Breast epithelium (tissue), 4 donors: ENCODE measurements around the gene ARMH4. TPM values are rescaled to one million over a fixed set of nuclear protein-coding genes. Genes with fewer than 3 reads are reported as not detected.

Source experiments
- DNase-seq, 2 donors: peaks; one replicate each; pipeline ENCODE4 v3.0.0-alpha.2; 2019; ENCODE audit warnings: low spot score in 2 of 2
- H3K27ac ChIP-seq, 2 donors: fragments of 200-600 bp; sonication (generic) in 1 of 2; one replicate each; pipeline ENCODE4 v1.5.1; 2016 to 2019; ENCODE audit warnings: mild to moderate bottlenecking in 1 of 2
- H3K27me3 ChIP-seq, 2 donors: fragments of 200-600 bp; sonication (generic) in 1 of 2; one replicate each; pipeline versions ENCODE4 v1.5.1 to v1.6.0; 2017 to 2019; ENCODE audit warnings: control low read depth in 1 of 2, mild to moderate bottlenecking in 1 of 2
- H3K36me3 ChIP-seq: fragments of 200-600 bp; one replicate; pipeline ENCODE4 v1.5.1; 2019
- H3K4me1 ChIP-seq, 2 donors: fragments of 200-600 bp; sonication (generic); one replicate each; pipeline ENCODE4 v1.5.1; 2016 to 2019; ENCODE audit warnings: control low read depth in 1 of 2
- H3K4me3 ChIP-seq, 3 donors: fragments of 200-600 bp; sonication (generic); 1 replicate in 2 of 3; 2 replicates in 1 of 3; pipeline ENCODE4 v1.5.1; 2016 to 2019; ENCODE audit warnings: mild to moderate bottlenecking in 3 of 3, moderate library complexity in 2 of 3
- H3K9me3 ChIP-seq, 2 donors: fragments of 200-600 bp; sonication (generic) in 1 of 2; one replicate each; pipeline ENCODE4 v1.5.1; 2016 to 2019; ENCODE audit warnings: control low read depth in 1 of 2
- POLR2A ChIP-seq: fragments of 450-650 bp; IDR thresholded peaks from one replicate; pipeline ENCODE4 v1.6.1; 2016; ENCODE audit warnings: antibody characterized with exemption, mild to moderate bottlenecking, moderate library complexity
- POLR2AphosphoS5 ChIP-seq, 3 donors: sonication (generic); formaldehyde crosslinking; IDR thresholded peaks; one replicate each; pipeline ENCODE4 v1.6.1; 2017; ENCODE audit warnings: antibody characterized with exemption in 3 of 3
- intact Hi-C: fragments of 100-400 bp; cut with DNase I; formaldehyde crosslinking; loops from one replicate; pipeline ENCODE4 v1.15.1; 2023; ENCODE audit warnings: low total_unique reads
- total RNA-seq, 3 donors: library from RNA; depleted of rRNA; stranded (reverse); fragments of >200 nt; gene quantifications; one replicate each; pipeline ENCODE4 v1.1.0, GENCODE V29; 2016
- TF ChIP-seq, protein P1 (sequence below), 3 donors: fragments of 450-650 bp; IDR thresholded peaks; one replicate each; pipeline ENCODE4 v1.5.1; 2016 to 2017; ENCODE audit warnings: antibody characterized with exemption in 3 of 3, mild to moderate bottlenecking in 3 of 3, moderate library complexity in 3 of 3

Gene ARMH4
- total RNA-seq, 3 donors from 2014 or later = 3.9 to 6.4 (median 5.4) TPM

DNA sequence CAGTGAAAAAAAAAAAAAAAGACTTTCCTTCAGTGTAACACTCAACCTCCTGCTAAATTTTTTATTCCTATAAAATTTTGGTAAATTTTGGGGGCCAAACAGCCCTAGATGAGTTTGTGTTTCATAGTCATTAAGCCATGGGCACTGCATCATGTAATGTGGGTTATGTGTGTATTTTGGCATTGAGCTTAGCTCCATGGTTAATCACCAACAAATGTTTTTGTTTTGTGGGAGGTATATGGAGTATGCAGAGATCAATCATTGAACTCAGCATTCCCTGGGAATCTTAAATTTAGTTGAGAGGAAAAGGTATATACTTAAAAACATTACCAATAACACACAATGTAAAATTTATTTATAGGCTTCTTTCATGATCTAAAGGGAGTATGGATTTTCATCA lies 8.5 kb upstream of the ARMH4 start:
- DNase-seq = no peak
- Histone ChIP-seq H3K27ac (no peak overlapping the region), H3K4me1 (no peaks in the 10 kb centered on the region), H3K36me3 (no peaks in the 10 kb centered on the region), H3K4me3 (no peak overlapping the region), H3K27me3 (no peaks in the 10 kb centered on the region), H3K9me3 (no peaks in the 10 kb centered on the region)
- intact Hi-C loops = no loop called here
- no peak for TF ChIP-seq POLR2AphosphoS5 (IDR thresholded peaks at IDR 0.05)
- TF ChIP-seq POLR2A = no peak
- TF ChIP-seq, protein P1, sequence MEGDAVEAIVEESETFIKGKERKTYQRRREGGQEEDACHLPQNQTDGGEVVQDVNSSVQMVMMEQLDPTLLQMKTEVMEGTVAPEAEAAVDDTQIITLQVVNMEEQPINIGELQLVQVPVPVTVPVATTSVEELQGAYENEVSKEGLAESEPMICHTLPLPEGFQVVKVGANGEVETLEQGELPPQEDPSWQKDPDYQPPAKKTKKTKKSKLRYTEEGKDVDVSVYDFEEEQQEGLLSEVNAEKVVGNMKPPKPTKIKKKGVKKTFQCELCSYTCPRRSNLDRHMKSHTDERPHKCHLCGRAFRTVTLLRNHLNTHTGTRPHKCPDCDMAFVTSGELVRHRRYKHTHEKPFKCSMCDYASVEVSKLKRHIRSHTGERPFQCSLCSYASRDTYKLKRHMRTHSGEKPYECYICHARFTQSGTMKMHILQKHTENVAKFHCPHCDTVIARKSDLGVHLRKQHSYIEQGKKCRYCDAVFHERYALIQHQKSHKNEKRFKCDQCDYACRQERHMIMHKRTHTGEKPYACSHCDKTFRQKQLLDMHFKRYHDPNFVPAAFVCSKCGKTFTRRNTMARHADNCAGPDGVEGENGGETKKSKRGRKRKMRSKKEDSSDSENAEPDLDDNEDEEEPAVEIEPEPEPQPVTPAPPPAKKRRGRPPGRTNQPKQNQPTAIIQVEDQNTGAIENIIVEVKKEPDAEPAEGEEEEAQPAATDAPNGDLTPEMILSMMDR (IDR thresholded peaks at IDR 0.05) = no peak

DNA sequence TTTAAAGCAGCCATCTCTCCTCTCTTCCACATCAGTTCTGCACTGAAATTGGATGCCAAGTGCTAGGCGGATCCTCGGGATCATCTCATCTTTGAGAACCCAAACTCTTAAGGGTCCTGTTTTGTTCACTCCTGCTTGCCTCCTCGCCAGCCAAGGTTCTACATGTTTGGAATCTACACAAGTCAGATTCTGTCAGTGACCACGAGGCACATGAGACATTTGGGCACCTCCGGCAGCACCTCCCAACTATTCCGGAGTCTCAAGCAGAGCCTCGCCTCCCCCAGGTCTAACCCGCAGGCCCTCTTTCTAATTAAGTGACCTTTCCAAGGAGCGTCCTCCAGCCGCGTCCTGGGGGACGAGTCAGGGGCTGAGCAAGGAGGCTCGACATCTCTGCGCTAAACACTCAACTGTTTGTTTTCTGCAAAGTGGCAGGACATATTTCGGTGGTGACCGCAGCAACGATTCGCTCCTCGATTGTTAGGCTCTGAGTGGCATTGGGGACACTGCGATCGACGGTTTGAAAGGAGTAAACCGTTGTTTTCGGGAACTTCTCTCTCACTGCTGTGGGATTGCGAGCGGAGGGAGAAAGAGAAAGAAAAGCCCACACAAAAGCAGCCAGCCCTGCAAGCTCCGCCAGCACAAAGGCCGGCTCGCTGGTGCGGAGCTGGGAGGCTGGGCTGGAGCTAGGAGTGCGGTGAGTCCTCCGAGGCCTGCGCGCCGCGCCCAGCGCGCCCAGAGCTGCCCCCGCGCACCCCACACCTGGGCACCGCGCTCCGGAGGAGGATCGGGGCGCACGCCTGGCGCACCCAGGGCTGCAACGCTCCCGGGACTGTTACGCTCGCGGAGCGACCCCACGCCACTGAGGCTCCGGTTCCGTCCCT lies 640 bp downstream of the ARMH4 start:
- TF ChIP-seq POLR2A (no peak), POLR2AphosphoS5 (IDR thresholded peaks at IDR 0.05) (no peak)
- TF ChIP-seq, protein P1 (IDR thresholded peaks at IDR 0.05) = no peak
- no peak for DNase-seq
- no peaks in the 10 kb centered on the region for H3K27me3 ChIP-seq
- intact Hi-C loops = no loop called here
- H3K27ac ChIP-seq = peak overlapping the region; percentile 60 to 64
- H3K36me3 ChIP-seq = no peaks in the 10 kb centered on the region
- H3K9me3 ChIP-seq = no peaks in the 10 kb centered on the region
- peak overlapping the region; percentile 72 to 87 (median 79) for H3K4me3 ChIP-seq
- no peaks in the 10 kb centered on the region for H3K4me1 ChIP-seq

- TF ChIP-seq POLR2A (no peak), POLR2AphosphoS5 (IDR thresholded peaks at IDR 0.05) (no peak)
- TF ChIP-seq, protein P1 (IDR thresholded peaks at IDR 0.05) = no peak
- Histone ChIP-seq H3K4me1 (no peaks in the 10 kb centered on the region), H3K4me3 (no peak overlapping the region), H3K9me3 (no peaks in the 10 kb centered on the region), H3K27ac (no peak overlapping the region), H3K36me3 (no peaks in the 10 kb centered on the region), H3K27me3 (no peaks in the 10 kb centered on the region)
- intact Hi-C loops = no loop called here
- no peak for DNase-seq
Measured at GRCh38 chr14:58150243-58150805, 1.7 kb downstream of the ARMH4 start.

- H3K27ac ChIP-seq = no peak overlapping the region
- H3K36me3 ChIP-seq = no peaks in the 10 kb centered on the region
- intact Hi-C loops = no loop called here
- DNase-seq = no peak
- no peaks in the 10 kb centered on the region for H3K9me3 ChIP-seq
- H3K4me1 ChIP-seq = no peaks in the 10 kb centered on the region
- no peak overlapping the region for H3K4me3 ChIP-seq
- TF ChIP-seq, protein P1 (IDR thresholded peaks at IDR 0.05) = no peak
- no peak for TF ChIP-seq POLR2A
- no peak for TF ChIP-seq POLR2AphosphoS5 (IDR thresholded peaks at IDR 0.05)
- H3K27me3 ChIP-seq = no peaks in the 10 kb centered on the region
Measured at GRCh38 chr14:58149196-58149595, 2.8 kb downstream of the ARMH4 start.

DNA sequence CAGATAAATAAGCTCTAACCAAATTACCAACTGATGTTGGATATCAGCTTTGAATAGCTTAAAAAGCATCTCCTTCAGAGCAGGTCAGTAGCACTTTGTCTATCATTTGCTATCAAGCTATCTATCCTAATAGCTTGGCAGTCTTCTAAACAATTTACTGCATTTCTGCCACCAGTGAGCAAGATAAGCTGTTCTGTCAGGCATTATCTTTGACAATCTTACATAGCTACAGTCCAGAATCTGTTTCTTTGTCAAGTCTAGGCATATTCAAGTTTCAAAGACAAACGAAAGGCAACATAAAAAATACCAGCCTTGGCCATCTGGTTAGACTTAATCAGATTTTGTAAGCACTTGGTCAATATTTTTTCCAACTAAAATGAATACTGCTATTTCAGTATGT lies 5.6 kb downstream of the ARMH4 start:
- Histone ChIP-seq H3K9me3 (no peaks in the 10 kb centered on the region), H3K36me3 (no peaks in the 10 kb centered on the region), H3K27ac (no peak overlapping the region), H3K27me3 (no peaks in the 10 kb centered on the region), H3K4me1 (no peaks in the 10 kb centered on the region), H3K4me3 (no peak overlapping the region)
- no peak for DNase-seq
- TF ChIP-seq, protein P1 (IDR thresholded peaks at IDR 0.05) = no peak
- no peak for TF ChIP-seq POLR2A
- TF ChIP-seq POLR2AphosphoS5 (IDR thresholded peaks at IDR 0.05) = no peak
- intact Hi-C loops = no loop called here
